ENCODE data around the gene OR2V1. TPM values are rescaled to one million over a fixed set of nuclear protein-coding genes. Genes with fewer than 3 reads are reported as not detected.

Gene OR2V1
- total and polyA plus RNA-seq, 7 donors: not detected

- Histone ChIP-seq H3K4me3 (no peak overlapping the region), H3K9me3 (no peaks in the 10 kb centered on the region), H3K4me1 (no peaks in the 10 kb centered on the region), H3K27me3 (ENCODE audit: insufficient read depth in 3 of 3, low read length in 2 of 3) (peaks cover 3 to 52% (median 13%) of the 10 kb centered on the region in 3 donors), H3K27ac (no peak overlapping the region), H3K36me3 (ENCODE audit: insufficient read depth in 1 of 2, low read depth in 1 of 2) (no peaks in the 10 kb centered on the region)
- intact Hi-C loops (cut with DNase I): no loop called here
- DNase-seq: no peak
- ATAC-seq: no peak
- no peak for TF ChIP-seq CTCF (IDR thresholded peaks at IDR 0.05)
- WGBS, 3 donors: 73 to 75% (median 75%) methylated on average over 5 of the region's 5 CpGs
Observed at GRCh38 chr5:181120761-181121160, 10.2 kb downstream of the OR2V1 start.

GRCh38 chr5:181120306-181120705 lies 10.7 kb downstream of the OR2V1 start:
- DNase-seq: no peak
- Histone ChIP-seq H3K4me1 (no peaks in the 10 kb centered on the region), H3K27me3 (ENCODE audit: insufficient read depth in 3 of 3, low read length in 2 of 3) (peaks cover 3 to 56% (median 15%) of the 10 kb centered on the region in 3 donors), H3K4me3 (no peak overlapping the region), H3K36me3 (ENCODE audit: insufficient read depth in 1 of 2, low read depth in 1 of 2) (no peaks in the 10 kb centered on the region), H3K9me3 (no peaks in the 10 kb centered on the region), H3K27ac (no peak overlapping the region)
- TF ChIP-seq CTCF (IDR thresholded peaks at IDR 0.05): no peak
- WGBS, 3 donors: 75 to 89% (median 82%) methylated on average over 4 of the region's 4 CpGs
- ATAC-seq: no peak
- intact Hi-C loops (cut with DNase I): no loop called here

GRCh38 chr5:181119105-181119504 lies 11.9 kb downstream of the OR2V1 start:
- ATAC-seq: no peak
- H3K36me3 ChIP-seq (ENCODE audit: insufficient read depth in 1 of 2, low read depth in 1 of 2): no peaks in the 10 kb centered on the region
- no peak for TF ChIP-seq CTCF (IDR thresholded peaks at IDR 0.05)
- no peak overlapping the region for H3K27ac ChIP-seq
- WGBS, 3 donors: 82 to 89% (median 86%) methylated on average over 8 of the region's 8 CpGs
- peaks cover 3 to 67% (median 24%) of the 10 kb centered on the region in 3 donors for H3K27me3 ChIP-seq (ENCODE audit: insufficient read depth in 3 of 3, low read length in 2 of 3)
- H3K4me1 ChIP-seq: no peaks in the 10 kb centered on the region
- no peak for DNase-seq
- H3K9me3 ChIP-seq: no peaks in the 10 kb centered on the region
- no peak overlapping the region for H3K4me3 ChIP-seq
- intact Hi-C loops (cut with DNase I): no loop called here

- TF ChIP-seq CTCF (IDR thresholded peaks at IDR 0.05): no peak
- H3K9me3 ChIP-seq: no peaks in the 10 kb centered on the region
- no peak overlapping the region for H3K27ac ChIP-seq
- no peak for ATAC-seq
- peaks cover 3 to 67% (median 24%) of the 10 kb centered on the region in 3 donors for H3K27me3 ChIP-seq (ENCODE audit: insufficient read depth in 3 of 3, low read length in 2 of 3)
- intact Hi-C loops (cut with DNase I): no loop called here
- WGBS, 3 donors: 76 to 83% (median 77%) methylated on average over 6 of the region's 6 CpGs
- H3K4me1 ChIP-seq: no peaks in the 10 kb centered on the region
- H3K36me3 ChIP-seq (ENCODE audit: insufficient read depth in 1 of 2, low read depth in 1 of 2): no peaks in the 10 kb centered on the region
- no peak for DNase-seq
- H3K4me3 ChIP-seq: no peak overlapping the region
Observed at GRCh38 chr5:181118369-181118768, 12.6 kb downstream of the OR2V1 start.

All from psoas muscle (tissue), 8 donors.